ENCODE results near the gene ADAM11. TPM values are rescaled to one million over a fixed set of nuclear protein-coding genes. Genes with fewer than 3 reads are reported as not detected.

ADAM11 gene
- total and polyA plus RNA-seq, 2 of the 4 experiments (the other 2 are of a cell fraction): 0.36 to 0.53 TPM

GRCh38 chr17:44807817-44808155, 49.0 kb downstream of the ADAM11 start (continued):
- TF ChIP-seq CTCF (conservative IDR thresholded peaks at IDR 0.05; ENCODE audit: low read depth, low read length) (no peak), MAZ (IDR thresholded peaks at IDR 0.05; ENCODE audit: borderline replicate concordance, low read depth, low read length) (no peak), RAD21 (IDR thresholded peaks at IDR 0.05; ENCODE audit: low read length) (no peak), BHLHE40 (IDR thresholded peaks at IDR 0.05; ENCODE audit: low read depth, low read length) (no peak), FOS (IDR thresholded peaks at IDR 0.05; ENCODE audit: low read depth, low read length) (no peak), CEBPB (IDR thresholded peaks at IDR 0.05; ENCODE audit: low read depth, low read length) (no peak)

- no peak overlapping the region for H2BK120ac ChIP-seq (ENCODE audit: low read depth, low read length)
- dilution Hi-C loops (cut with HindIII; ENCODE audit: low sequenced_read_pairs, unreplicated experiment) (no loop called here), in situ Hi-C loops (cut with MboI; ENCODE audit: low sequenced_read_pairs) (no loop called here), intact Hi-C loops (cut with micrococcal nuclease) (no loop called here)
- H3K9me1 ChIP-seq (ENCODE audit: insufficient read depth, low read length): peaks cover 14% of the 10 kb centered on the region
- no peak overlapping the region for H2BK5ac ChIP-seq (ENCODE audit: low read depth, low read length, poor library complexity, severe bottlenecking)
- H3K9ac ChIP-seq (ENCODE audit: low read depth, low read length): no peak overlapping the region
- H3K36me3 ChIP-seq (ENCODE audit: control insufficient read depth, insufficient read depth, low read length): peaks cover 20% of the 10 kb centered on the region
- H4K91ac ChIP-seq (ENCODE audit: insufficient read depth, low read depth, low read length): no peak overlapping the region
- H3K4me3 ChIP-seq (ENCODE audit: insufficient read depth, low read depth, low read length): no peak overlapping the region
- no TSS peak for BruUV-seq (replicated peaks)
- no peak overlapping the region for H3K4ac ChIP-seq (ENCODE audit: low read depth, low read length)
- WGBS, 2 experiments (ENCODE audit: extremely low coverage in 2 of 2, insufficient read length in 1 of 2): no CpG with 5 or more reads among the region's 4 CpGs
- H3K56ac ChIP-seq (ENCODE audit: extremely low read depth, insufficient read depth, low read length): no peak overlapping the region
- no peaks in the 10 kb centered on the region for H3K9me3 ChIP-seq (ENCODE audit: control insufficient read depth, insufficient read depth, low read length)
- no peaks in the 10 kb centered on the region for H3K27me3 ChIP-seq (ENCODE audit: control insufficient read depth, insufficient read depth, low read length)
- H2BK20ac ChIP-seq (ENCODE audit: low read depth, low read length): no peak overlapping the region
- ATAC-seq (ENCODE audit: low read depth) (no peak), DNase-seq (no peak)
- H3K14ac ChIP-seq (replicated peaks; ENCODE audit: low read depth, low read length): no peak overlapping the region
- ChIA-PET POLR2A (ENCODE audit: unreplicated experiment) (no interaction called here), CTCF (interaction anchor here (1.0 kb wide), 1 partner anchor 36 kb away, joined by 3 read pairs; no protein-coding TSS in a partner anchor)
- peaks cover 26% of the 10 kb centered on the region for H4K20me1 ChIP-seq (ENCODE audit: insufficient read depth, low read length)
- H3K79me1 ChIP-seq (ENCODE audit: low read depth in 1 of 2, low read length in 2 of 2): peaks cover 30 to 79% of the 10 kb centered on the region in 2 experiments
- no peak overlapping the region for H2BK15ac ChIP-seq (ENCODE audit: low read depth, low read length)
- no peak overlapping the region for H3K18ac ChIP-seq (ENCODE audit: low read depth, low read length)
- H3K4me1 ChIP-seq (ENCODE audit: control insufficient read depth, insufficient read depth, low read length): peaks cover 7% of the 10 kb centered on the region
- H3K23ac ChIP-seq (ENCODE audit: low read depth, low read length): no peak overlapping the region
- H2AK5ac ChIP-seq (ENCODE audit: low read depth, low read length): no peak overlapping the region
- no peak overlapping the region for H3K4me2 ChIP-seq (ENCODE audit: low read depth, low read length)
- no peak overlapping the region for H4K8ac ChIP-seq (ENCODE audit: low read depth in 2 of 2, low read length in 2 of 2)
- no peak overlapping the region for H4K5ac ChIP-seq (ENCODE audit: low read depth, low read length)
- H3K27ac ChIP-seq (ENCODE audit: insufficient read depth, low read length): no peak overlapping the region
- no peak overlapping the region for H2AFZ ChIP-seq (replicated peaks; ENCODE audit: low read length, poor library complexity)
- no peak overlapping the region for H2AK9ac ChIP-seq (replicated peaks; ENCODE audit: low read depth, low read length, poor library complexity)
- no peak for TF ChIP-seq MAZ (IDR thresholded peaks at IDR 0.05; ENCODE audit: borderline replicate concordance, low read depth, low read length)
- TF ChIP-seq POLR2A (IDR thresholded peaks at IDR 0.05; ENCODE audit: low read depth, low read length): no peak
- no peak for TF ChIP-seq SMC3 (IDR thresholded peaks at IDR 0.05; ENCODE audit: low read depth, low read length)
- no peak for TF ChIP-seq CHD1 (IDR thresholded peaks at IDR 0.05; ENCODE audit: low read depth, low read length)
- no peak for TF ChIP-seq RFX5 (IDR thresholded peaks at IDR 0.05; ENCODE audit: low read depth, low read length)
- TF ChIP-seq USF2 (IDR thresholded peaks at IDR 0.05; ENCODE audit: low read depth, low read length): no peak
- TF ChIP-seq RAD21 (IDR thresholded peaks at IDR 0.05; ENCODE audit: low read length): no peak
- TF ChIP-seq ELK1 (IDR thresholded peaks at IDR 0.05; ENCODE audit: borderline replicate concordance, low read depth, low read length): no peak
- TF ChIP-seq MAFK (IDR thresholded peaks at IDR 0.05; ENCODE audit: low read depth, low read length): no peak
- TF ChIP-seq FOS (IDR thresholded peaks at IDR 0.05; ENCODE audit: low read depth, low read length): no peak
- TF ChIP-seq RCOR1 (IDR thresholded peaks at IDR 0.05; ENCODE audit: insufficient replicate concordance, low read length): no peak
- no peak for TF ChIP-seq BHLHE40 (IDR thresholded peaks at IDR 0.05; ENCODE audit: low read depth, low read length)
- no peak for TF ChIP-seq CEBPB (IDR thresholded peaks at IDR 0.05; ENCODE audit: low read depth, low read length)
Observed at GRCh38 chr17:44808156-44808555, 49.4 kb downstream of the ADAM11 start.

Measured in IMR-90 (cell line).